GM18502 (cell line): ENCODE measurements around the gene WDR35.

ENCODE experiments used
- ATAC-seq: cut with Tn5 transposase; IDR thresholded peaks from one replicate; pipeline ENCODE4 v1.9.1; 2021; ENCODE audit warnings: mild to moderate bottlenecking; ENCODE audit not compliant: unreplicated experiment, poor library complexity

The WDR35 gene

GRCh38 chr2:19989667-19990415 is at the start of gene WDR35:
Gene WDR35 (minus strand): TSS chr2:19990105. CDS start chr2:19990015, 90 bp downstream.
- peak; percentile 96 for ATAC-seq

GRCh38 chr2:20037660-20038059 is 47.8 kb upstream of the WDR35 start:
- ATAC-seq: no peak

- no peak for ATAC-seq
These were observed 46.2 kb upstream of the WDR35 start for GRCh38 chr2:20035955-20036666.

DNA sequence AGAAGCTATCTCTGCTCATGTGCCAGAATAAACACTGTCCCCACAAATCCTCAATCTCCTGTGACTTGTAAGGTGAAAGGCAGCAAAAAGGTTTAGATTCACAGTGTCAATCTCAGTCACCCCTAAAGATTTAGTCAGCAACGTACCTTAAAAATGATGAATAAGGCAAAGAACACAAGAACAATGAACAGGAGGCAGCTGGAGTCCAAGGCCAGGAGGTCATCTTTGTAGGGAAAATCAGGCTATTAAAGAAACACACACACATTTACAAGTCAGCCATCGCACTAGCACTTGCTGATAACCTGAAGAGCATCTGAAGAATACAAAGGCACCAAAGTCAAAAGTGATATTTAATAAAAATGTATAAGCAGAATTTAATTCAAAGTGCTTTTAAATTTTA is 44.9 kb upstream of the WDR35 start:
- ATAC-seq: no peak

DNA sequence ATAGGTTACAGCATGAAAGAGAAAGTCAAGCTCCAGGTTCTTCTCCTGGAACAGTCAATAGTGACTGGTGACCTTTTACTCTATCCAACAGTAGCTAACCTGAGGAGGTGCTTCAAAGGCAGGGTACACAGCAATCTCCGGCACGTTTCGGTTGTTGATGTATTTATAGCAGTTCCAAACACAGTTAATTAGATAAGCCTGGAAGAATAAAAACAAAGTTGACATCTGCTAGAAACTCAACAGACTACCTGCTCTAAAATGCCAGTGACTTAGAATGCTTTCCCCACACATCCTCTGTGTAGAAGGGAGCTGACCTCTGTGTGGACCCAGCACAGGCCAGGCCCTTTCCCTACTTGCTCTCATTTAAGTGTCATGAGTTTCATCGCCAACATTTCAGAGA is 44.3 kb upstream of the WDR35 start:
- no peak for ATAC-seq

DNA sequence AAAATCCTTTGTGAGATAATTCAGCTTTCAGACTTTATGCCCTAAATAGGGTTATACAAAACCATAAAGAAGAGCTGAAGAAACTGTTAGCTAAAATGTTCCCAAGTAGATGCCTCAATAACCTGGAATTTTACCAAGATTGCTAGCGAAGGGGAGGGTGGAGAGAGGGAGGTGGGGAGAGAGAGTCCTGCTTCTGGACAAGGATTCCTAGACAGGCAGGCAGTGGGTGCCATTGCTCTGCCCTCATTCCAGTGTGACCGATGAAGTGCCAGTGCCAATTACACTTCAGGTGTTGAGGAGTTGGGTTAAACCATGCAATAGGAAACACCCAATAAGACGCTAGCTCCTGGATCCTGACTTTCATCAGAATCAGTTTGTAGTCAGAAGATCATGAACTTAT is 43.4 kb upstream of the WDR35 start:
- no peak for ATAC-seq

DNA sequence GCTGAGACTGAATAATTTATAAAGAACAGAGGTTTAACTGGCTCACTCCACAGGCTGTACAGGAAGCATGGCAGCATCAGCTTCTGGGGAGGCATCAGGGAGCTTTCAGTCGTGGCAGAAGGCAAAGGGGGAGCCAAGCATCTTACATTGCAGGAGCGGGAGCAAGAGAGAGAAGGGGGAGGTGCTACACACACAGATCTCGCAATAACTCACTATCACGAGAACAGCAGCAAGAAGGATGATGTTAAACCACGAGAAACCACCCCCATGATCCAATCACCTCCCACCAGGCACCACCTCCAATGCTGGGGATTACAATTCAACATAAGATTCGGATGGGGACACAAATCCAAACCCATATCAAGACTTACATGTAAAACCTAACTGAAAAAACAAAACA is 40.3 kb upstream of the WDR35 start:
- no peak for ATAC-seq

GRCh38 chr2:20027705-20028434 is 38.0 kb upstream of the WDR35 start:
- ATAC-seq: no peak

- no peak for ATAC-seq
These were observed 37.4 kb upstream of the WDR35 start for GRCh38 chr2:20027260-20027677.

DNA sequence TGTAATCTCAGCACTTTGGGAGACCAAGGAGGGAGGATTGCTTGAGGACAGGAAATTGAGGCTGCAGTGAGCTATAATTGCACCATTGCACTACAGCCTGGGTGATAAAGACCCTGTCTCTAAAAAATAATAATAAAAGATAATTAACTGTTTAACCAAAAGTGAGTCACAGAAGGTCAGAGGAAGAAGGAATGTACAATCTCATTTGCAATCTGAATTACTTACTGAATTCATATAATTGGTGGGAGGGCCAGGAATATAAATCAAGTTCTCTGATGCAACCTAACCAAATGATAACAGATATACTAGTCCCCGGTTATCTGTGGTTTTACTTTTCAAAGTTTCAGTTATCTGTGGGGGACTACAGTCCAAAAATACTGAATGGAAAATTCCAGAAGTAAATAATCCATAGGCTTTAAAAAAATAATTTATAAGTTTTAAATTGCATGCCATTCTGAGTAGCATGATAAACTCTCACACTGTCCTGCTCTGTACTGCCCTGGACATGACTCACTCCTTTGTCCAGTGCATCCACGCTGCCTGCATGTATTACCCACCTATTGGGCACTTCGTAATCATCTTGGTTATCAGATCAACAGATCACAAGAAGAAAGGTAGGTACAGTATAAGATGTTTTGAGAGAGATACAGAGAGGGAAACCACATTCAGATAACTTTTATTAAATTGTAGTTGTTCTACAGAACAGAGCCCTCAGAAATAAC is 35.3 kb upstream of the WDR35 start:
- no peak for ATAC-seq

DNA sequence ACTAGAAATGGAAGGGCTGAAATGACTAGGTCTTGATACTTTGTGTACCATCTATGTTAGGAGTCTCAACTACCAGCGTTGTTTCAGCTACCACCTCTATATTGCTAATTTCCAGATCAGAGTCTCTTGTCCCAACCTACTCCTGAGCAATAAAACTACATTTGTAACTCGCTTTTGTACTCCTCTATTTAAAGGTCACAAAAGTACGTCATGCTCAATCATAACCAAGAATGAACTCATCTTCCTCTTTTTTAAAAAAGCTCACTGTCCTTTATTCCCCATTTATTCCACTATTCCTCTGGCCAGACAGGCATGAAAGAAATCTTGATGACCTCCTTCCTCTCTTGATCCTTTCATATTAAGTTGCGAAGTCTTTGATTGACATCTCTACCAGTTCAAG is 33.8 kb upstream of the WDR35 start:
- ATAC-seq: no peak

GRCh38 chr2:20021405-20022009 is 31.6 kb upstream of the WDR35 start:
- ATAC-seq: no peak

DNA sequence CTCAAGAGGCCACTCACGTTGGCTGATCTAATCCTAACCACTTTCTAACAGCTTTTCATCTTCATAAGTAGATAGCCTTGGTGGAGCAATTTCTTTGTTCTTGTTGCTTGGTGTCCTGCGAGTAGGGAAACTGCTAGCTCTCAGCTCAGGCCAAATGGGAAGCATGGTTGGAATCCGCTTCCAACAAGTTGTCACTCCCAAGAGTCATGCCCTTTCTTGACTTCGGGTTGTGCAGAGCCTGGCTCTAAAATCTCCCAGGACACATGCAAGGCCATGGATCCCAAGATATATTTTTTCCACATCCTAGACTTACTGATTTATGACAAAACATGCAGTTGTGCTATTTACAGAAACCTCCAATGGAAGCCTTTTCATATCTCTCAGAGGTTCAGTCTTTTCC is 29.8 kb upstream of the WDR35 start:
- no peak for ATAC-seq

GRCh38 chr2:20018601-20019152 is 28.8 kb upstream of the WDR35 start:
- no peak for ATAC-seq

GRCh38 chr2:20016346-20016745 is 26.4 kb upstream of the WDR35 start:
- ATAC-seq: no peak

DNA sequence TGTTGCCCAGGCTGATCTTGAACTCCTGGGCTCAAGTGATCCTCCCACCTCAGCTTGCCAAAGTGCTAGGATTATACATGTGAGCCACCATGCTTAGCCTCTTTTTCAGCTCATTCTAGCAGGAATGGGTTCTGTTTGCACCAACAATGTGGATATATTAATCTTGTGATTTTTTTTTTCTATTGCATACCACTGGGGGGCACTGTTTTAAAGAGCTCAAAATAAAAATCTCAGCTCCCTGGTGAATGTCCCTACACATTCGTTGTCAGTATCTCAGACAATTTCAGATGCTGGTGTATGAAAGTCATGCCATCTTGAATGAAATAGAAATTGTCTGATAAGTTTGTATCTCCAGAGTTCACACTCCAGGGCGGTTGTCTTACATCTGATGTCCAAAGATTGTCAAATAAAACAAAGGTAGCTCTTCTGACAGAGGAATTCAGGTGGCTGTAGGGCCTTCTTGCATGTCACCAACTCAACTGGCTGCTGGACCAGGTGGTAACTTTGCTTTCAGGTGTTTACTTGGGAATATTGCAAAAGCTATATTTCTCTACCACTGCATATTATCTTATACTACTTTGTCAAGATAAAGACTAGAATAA is 25.7 kb upstream of the WDR35 start:
- ATAC-seq: peak; percentile 43

- ATAC-seq: no peak
These were observed 23.4 kb upstream of the WDR35 start for GRCh38 chr2:20013126-20013849.

GRCh38 chr2:20012282-20013125 is 22.6 kb upstream of the WDR35 start, which contains the start of gene MATN3:
Gene MATN3 (minus strand): TSS chr2:20012668. CDS start chr2:20012631, 37 bp downstream.
- no peak for ATAC-seq
